Hepatocyte (in vitro differentiated cells): Measurements from ENCODE around the gene EEFSEC. TPM values are rescaled to one million over a fixed set of nuclear protein-coding genes. Genes with fewer than 3 reads are reported as not detected.
A peak's percentile ranks its signal among the peaks of the same experiment; 100 is the strongest.

Source experiments
- DNase-seq: peaks from one replicate; pipeline ENCODE4 v3.0.0-alpha.2; 2016; ENCODE audit warnings: low spot score
- H2AFZ ChIP-seq: fragments of 200-600 bp; sonication (generic); 2 replicates; pipeline ENCODE4 v1.6.0; 2016; ENCODE audit warnings: antibody characterized with exemption, mild to moderate bottlenecking
- H3K27ac ChIP-seq: fragments of 200-600 bp; sonication (generic); 2 replicates; pipeline ENCODE4 v1.5.1; 2016; ENCODE audit warnings: mild to moderate bottlenecking
- H3K27me3 ChIP-seq: fragments of 200-600 bp; sonication (generic); 2 replicates; pipeline ENCODE4 v1.6.1; 2016
- H3K36me3 ChIP-seq: fragments of 200-600 bp; sonication (generic); replicated peaks from 2 replicates; pipeline ENCODE4 v1.5.1; 2016; ENCODE audit warnings: low read depth; ENCODE audit not compliant: insufficient read depth
- H3K4me1 ChIP-seq: fragments of 200-600 bp; sonication (generic); 2 replicates; pipeline ENCODE4 v1.5.1; 2016; ENCODE audit warnings: mild to moderate bottlenecking, moderate library complexity; ENCODE audit not compliant: insufficient read depth
- H3K4me2 ChIP-seq: fragments of 200-600 bp; sonication (generic); 2 replicates; pipeline ENCODE4 v1.6.0; 2016
- H3K4me3 ChIP-seq: fragments of 200-600 bp; sonication (generic); 2 replicates; pipeline ENCODE4 v1.5.1; 2016; ENCODE audit warnings: mild to moderate bottlenecking
- H3K79me2 ChIP-seq: fragments of 200-600 bp; sonication (generic); 2 replicates; pipeline ENCODE4 v1.6.0; 2017; ENCODE audit warnings: mild to moderate bottlenecking
- H3K9me2 ChIP-seq: fragments of 200-600 bp; sonication (generic); replicated peaks from 2 replicates; pipeline ENCODE4 v1.6.0; 2017; ENCODE audit warnings: mild to moderate bottlenecking; ENCODE audit not compliant: insufficient read depth
- H3K9me3 ChIP-seq: fragments of 200-600 bp; sonication (generic); 2 replicates; pipeline ENCODE4 v1.5.1; 2016; ENCODE audit warnings: low read depth, mild to moderate bottlenecking
- H4K20me1 ChIP-seq: fragments of 200-600 bp; sonication (generic); 2 replicates; pipeline ENCODE4 v1.6.0; 2016; ENCODE audit warnings: mild to moderate bottlenecking; ENCODE audit not compliant: insufficient read depth, poor library complexity, severe bottlenecking
- CTCF ChIP-seq: fragments of 200-600 bp; sonication (generic); IDR thresholded peaks from 2 replicates; pipeline ENCODE4 v1.5.1; 2016; ENCODE audit warnings: antibody characterized with exemption, mild to moderate bottlenecking; ENCODE audit not compliant: poor library complexity
- EZH2 ChIP-seq: fragments of 200-600 bp; sonication (generic); IDR thresholded peaks from 2 replicates; pipeline ENCODE4 v1.6.1; 2016; ENCODE audit warnings: antibody characterized with exemption, mild to moderate bottlenecking, borderline replicate concordance
- EZH2phosphoT487 ChIP-seq: fragments of 200-600 bp; sonication (generic); IDR thresholded peaks from one replicate; pipeline ENCODE4 v1.6.1; 2018; ENCODE audit warnings: antibody characterized with exemption, mild to moderate bottlenecking, low read depth, moderate library complexity; ENCODE audit not compliant: unreplicated experiment, severe bottlenecking
- WGBS: methylation state at CpG from one replicate; pipeline ENCODE4 v1.1.6; 2016; ENCODE audit warnings: low lambda C conversion rate; ENCODE audit errors: missing lambda C conversion rate; 5-methylcytosine and 5-hydroxymethylcytosine counted together
- polyA plus RNA-seq: library from polyadenylated mRNA; unstranded; fragments of >200 nt; fragmentation: Nextera tagmentation; extraction: Ambion mirVana; gene quantifications from 2 replicates; pipeline ENCODE4 v1.2.1, GENCODE V29; 2016
- total RNA-seq: library from RNA; depleted of rRNA; stranded (reverse); fragments of >200 nt; gene quantifications from 2 replicates; pipeline ENCODE4 v1.2.3, GENCODE V29; 2014

The EEFSEC gene
- total and polyA plus RNA-seq, 2 experiments from 2014 or later, result 9.8 to 17.5 TPM

- H3K27ac ChIP-seq, result no peak overlapping the region
These were observed 73.6 kb downstream of the EEFSEC start for GRCh38 chr3:128226795-128227395.

GRCh38 chr3:128227507-128227906 lies 74.2 kb downstream of the EEFSEC start:
- H3K27ac ChIP-seq, result no peak overlapping the region
- no peaks in the 10 kb centered on the region for H3K79me2 ChIP-seq
- no peaks in the 10 kb centered on the region for H3K36me3 ChIP-seq
- H3K9me3 ChIP-seq, result no peaks in the 10 kb centered on the region
- no peaks in the 10 kb centered on the region for H3K27me3 ChIP-seq
- no peak overlapping the region for H2AFZ ChIP-seq
- WGBS, result 99% methylated on average over 4 of the region's 4 CpGs
- no peak for DNase-seq
- H3K9me2 ChIP-seq, result no peaks in the 10 kb centered on the region
- H3K4me2 ChIP-seq, result no peak overlapping the region
- no peak for TF ChIP-seq CTCF
- TF ChIP-seq EZH2phosphoT487, result no peak
- TF ChIP-seq EZH2, result no peak
- no peaks in the 10 kb centered on the region for H4K20me1 ChIP-seq
- peaks cover 9% of the 10 kb centered on the region for H3K4me1 ChIP-seq
- no peak overlapping the region for H3K4me3 ChIP-seq

More at GRCh38 chr3:128226795-128227395, 73.6 kb downstream of the EEFSEC start:
- H3K36me3 ChIP-seq, result no peaks in the 10 kb centered on the region
- no peaks in the 10 kb centered on the region for H3K9me3 ChIP-seq
- peak; percentile 28 for DNase-seq
- H2AFZ ChIP-seq, result no peak overlapping the region
- H3K4me2 ChIP-seq, result no peak overlapping the region
- TF ChIP-seq EZH2 (no peak), CTCF (peak; percentile 51), EZH2phosphoT487 (no peak)
- H3K4me1 ChIP-seq, result peaks cover 8% of the 10 kb centered on the region
- no peaks in the 10 kb centered on the region for H3K79me2 ChIP-seq
- no peaks in the 10 kb centered on the region for H3K27me3 ChIP-seq
- no peaks in the 10 kb centered on the region for H3K9me2 ChIP-seq
- H3K4me3 ChIP-seq, result no peak overlapping the region
- H4K20me1 ChIP-seq, result no peaks in the 10 kb centered on the region
- WGBS, result 52% methylated on average over 5 of the region's 5 CpGs

DNA sequence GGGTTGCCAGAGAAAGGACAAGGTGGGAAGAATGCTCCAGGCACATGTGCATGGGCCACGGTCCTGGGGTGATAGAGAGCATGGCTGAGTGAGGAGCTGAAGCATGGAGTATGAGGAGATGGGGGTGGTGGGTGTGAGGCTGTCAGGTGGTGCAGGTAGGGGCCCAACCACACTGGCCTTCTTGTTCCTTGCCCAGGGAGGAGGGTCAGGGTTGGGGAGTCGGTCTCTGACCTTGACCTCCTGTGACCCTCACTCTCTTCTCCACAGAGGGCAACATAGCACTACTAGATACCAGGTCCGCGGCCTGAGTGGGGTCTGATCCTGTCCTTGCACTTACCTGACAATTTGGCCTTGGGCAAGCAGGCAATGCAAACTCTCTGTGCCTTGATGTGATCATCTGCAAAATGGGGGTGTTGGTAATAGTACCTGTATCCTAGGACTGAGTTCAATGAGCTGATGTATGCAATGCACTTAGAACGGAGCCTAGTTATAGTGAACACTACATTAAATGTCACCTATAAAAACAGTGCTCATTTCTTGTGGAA lies 75.2 kb downstream of the EEFSEC start:
- H3K4me2 ChIP-seq, result no peak overlapping the region
- H3K79me2 ChIP-seq, result peaks cover 1% of the 10 kb centered on the region
- H2AFZ ChIP-seq, result no peak overlapping the region
- H3K27me3 ChIP-seq, result no peaks in the 10 kb centered on the region
- H3K9me2 ChIP-seq, result no peaks in the 10 kb centered on the region
- H4K20me1 ChIP-seq, result no peaks in the 10 kb centered on the region
- no peak overlapping the region for H3K27ac ChIP-seq
- no peak for DNase-seq
- H3K36me3 ChIP-seq, result no peaks in the 10 kb centered on the region
- H3K4me3 ChIP-seq, result no peak overlapping the region
- H3K4me1 ChIP-seq, result peaks cover 9% of the 10 kb centered on the region
- TF ChIP-seq EZH2phosphoT487, result no peak
- TF ChIP-seq EZH2, result no peak
- TF ChIP-seq CTCF, result no peak
- WGBS, result 92% methylated on average over 4 of the region's 5 CpGs
- H3K9me3 ChIP-seq, result no peaks in the 10 kb centered on the region
